ENCODE results near the gene CCDC184. TPM values are rescaled to one million over a fixed set of nuclear protein-coding genes. Genes with fewer than 3 reads are reported as not detected.

CCDC184 gene
- total RNA-seq, 1 donor from 2014 or later = 0.18 TPM

- Mint-ChIP-seq H3K4me3 (no peak overlapping the region), H3K36me3 (ENCODE audit: low read depth) (no peaks in the 10 kb centered on the region), H3K4me1 (no peaks in the 10 kb centered on the region), H3K27me3 (peaks cover 12% of the 10 kb centered on the region), H3K9me3 (no peaks in the 10 kb centered on the region), H3K27ac (no peak overlapping the region)
- intact Hi-C loops (cut with micrococcal nuclease) = loop anchor here (1.0 to 2.0 kb wide), 5 partner anchors 61 to 513 kb away; no protein-coding TSS in a partner anchor
- ATAC-seq (ENCODE audit: low read depth) = peak; percentile 73
- peak; percentile 69 for TF ChIP-seq CTCF (IDR thresholded peaks at IDR 0.05)
- ChIA-PET POLR2A (interaction anchor here (0.6 to 1.2 kb wide), 2 partner anchors 9 to 18 kb away, joined by 4 read pairs; partner anchors contain the start of gene CCDC184), CTCF (interaction anchor here (0.6 to 2.2 kb wide), 8 partner anchors 8 to 324 kb away, joined by 3 to 10 read pairs (median 4); partner anchors contain the start of genes ASB8 and CCDC184)
- no peak for DNase-seq
These were observed 18.1 kb upstream of the CCDC184 start for GRCh38 chr12:48165089-48165981.

- Mint-ChIP-seq H3K9me3 (no peaks in the 10 kb centered on the region), H3K27me3 (peaks cover 11% of the 10 kb centered on the region), H3K4me1 (no peaks in the 10 kb centered on the region), H3K4me3 (no peak overlapping the region), H3K36me3 (ENCODE audit: low read depth) (no peaks in the 10 kb centered on the region), H3K27ac (no peak overlapping the region)
- TF ChIP-seq CTCF (IDR thresholded peaks at IDR 0.05) = no peak
- ATAC-seq (ENCODE audit: low read depth) = no peak
- DNase-seq = no peak
- ChIA-PET POLR2A (no interaction called here), CTCF (interaction anchor here (1.4 kb wide), 1 partner anchor 116 kb away, joined by 3 read pairs; no protein-coding TSS in a partner anchor)
- intact Hi-C loops (cut with micrococcal nuclease) = no loop called here
These were observed 14.4 kb upstream of the CCDC184 start for GRCh38 chr12:48169011-48169410.

GRCh38 chr12:48175613-48176416 lies 7.6 kb upstream of the CCDC184 start:
- Mint-ChIP-seq H3K9me3 (no peaks in the 10 kb centered on the region), H3K36me3 (ENCODE audit: low read depth) (no peaks in the 10 kb centered on the region), H3K27ac (no peak overlapping the region), H3K27me3 (peaks cover 29% of the 10 kb centered on the region), H3K4me3 (no peak overlapping the region), H3K4me1 (no peaks in the 10 kb centered on the region)
- intact Hi-C loops (cut with micrococcal nuclease) = no loop called here
- POLR2A ChIA-PET = interaction anchor here (0.5 kb wide), 1 partner anchor 11 kb away, joined by 4 read pairs; no protein-coding TSS in a partner anchor
- CTCF ChIA-PET = no interaction called here
- ATAC-seq (ENCODE audit: low read depth) (no peak), DNase-seq (no peak)
- TF ChIP-seq CTCF (IDR thresholded peaks at IDR 0.05) = no peak

GRCh38 chr12:48176417-48176751 lies 7.1 kb upstream of the CCDC184 start:
- no peak for TF ChIP-seq CTCF (IDR thresholded peaks at IDR 0.05)
- DNase-seq (no peak), ATAC-seq (ENCODE audit: low read depth) (no peak)
- intact Hi-C loops (cut with micrococcal nuclease) = no loop called here
- CTCF ChIA-PET = interaction anchor here (1.1 kb wide), 1 partner anchor 11 kb away, joined by 3 read pairs; no protein-coding TSS in a partner anchor
- POLR2A ChIA-PET = no interaction called here
- H3K9me3 Mint-ChIP-seq = no peaks in the 10 kb centered on the region
- peaks cover 32% of the 10 kb centered on the region for H3K27me3 Mint-ChIP-seq
- H3K4me3 Mint-ChIP-seq = no peak overlapping the region
- no peaks in the 10 kb centered on the region for H3K4me1 Mint-ChIP-seq
- H3K36me3 Mint-ChIP-seq (ENCODE audit: low read depth) = no peaks in the 10 kb centered on the region
- H3K27ac Mint-ChIP-seq = no peak overlapping the region

GRCh38 chr12:48177982-48178381 lies 5.5 kb upstream of the CCDC184 start:
- Mint-ChIP-seq H3K4me1 (peaks cover 8% of the 10 kb centered on the region), H3K27me3 (peaks cover 32% of the 10 kb centered on the region), H3K36me3 (ENCODE audit: low read depth) (no peaks in the 10 kb centered on the region), H3K9me3 (no peaks in the 10 kb centered on the region), H3K27ac (no peak overlapping the region), H3K4me3 (no peak overlapping the region)
- ChIA-PET CTCF (interaction anchor here (0.7 kb wide), 1 partner anchor 1585 kb away, joined by 3 read pairs; no protein-coding TSS in a partner anchor), POLR2A (no interaction called here)
- no peak for ATAC-seq (ENCODE audit: low read depth)
- no peak for DNase-seq
- TF ChIP-seq CTCF (IDR thresholded peaks at IDR 0.05) = no peak
- intact Hi-C loops (cut with micrococcal nuclease) = no loop called here

All from activated B cell treated with CpG ODN at 0.5 μM for 24 hours (primary cell).